Measurements from ENCODE around the gene OCA2. TPM values are rescaled to one million over a fixed set of nuclear protein-coding genes. Genes with fewer than 3 reads are reported as not detected.
A peak's percentile ranks its signal among the peaks of the same experiment; 100 is the strongest.

Gene OCA2
- total RNA-seq, 4 donors from 2014 or later: 7.0 to 53.1 (median 20.4) TPM

GRCh38 chr15:28111543-28111942 lies 12.4 kb upstream of the OCA2 start:
- TF ChIP-seq POLR2A (IDR thresholded peaks at IDR 0.05): no peak
- no peak for TF ChIP-seq CTCF (IDR thresholded peaks at IDR 0.05)
- no peak for TF ChIP-seq EP300 (IDR thresholded peaks at IDR 0.05)
- no peak for TF ChIP-seq POLR2AphosphoS5 (IDR thresholded peaks at IDR 0.05)

GRCh38 chr15:28110481-28110881 lies 11.4 kb upstream of the OCA2 start:
- peaks cover 17% of the 10 kb centered on the region for H3K4me1 ChIP-seq
- H3K9me3 ChIP-seq: no peaks in the 10 kb centered on the region
- H3K27ac ChIP-seq: no peak overlapping the region
- H3K4me3 ChIP-seq: no peak overlapping the region
- DNase-seq (ENCODE audit: low spot score in 2 of 2): peak in 1 of 2 donors; percentile 22
- TF ChIP-seq CTCF (IDR thresholded peaks at IDR 0.05) (no peak), POLR2A (IDR thresholded peaks at IDR 0.05) (no peak), POLR2AphosphoS5 (IDR thresholded peaks at IDR 0.05) (no peak)
- H3K27me3 ChIP-seq: peaks cover 17% of the 10 kb centered on the region
- H3K36me3 ChIP-seq: peaks cover 43% of the 10 kb centered on the region
- WGBS: 55% methylated on average over 7 of the region's 7 CpGs

More at GRCh38 chr15:28111543-28111942, 12.4 kb upstream of the OCA2 start:
- Histone ChIP-seq H3K27me3 (peaks cover 8% of the 10 kb centered on the region), H3K4me1 (peaks cover 13% of the 10 kb centered on the region), H3K36me3 (peaks cover 53% of the 10 kb centered on the region), H3K4me3 (no peak overlapping the region), H3K27ac (no peak overlapping the region), H3K9me3 (no peaks in the 10 kb centered on the region)
- WGBS: 95% methylated on average over 26 of the region's 26 CpGs
- peak in 1 of 2 donors; percentile 40 for DNase-seq (ENCODE audit: low spot score in 2 of 2)

- Histone ChIP-seq H3K27me3 (peaks cover 19% of the 10 kb centered on the region), H3K4me1 (peaks cover 17% of the 10 kb centered on the region), H3K9me3 (no peaks in the 10 kb centered on the region), H3K36me3 (peaks cover 37% of the 10 kb centered on the region), H3K27ac (no peak overlapping the region), H3K4me3 (no peak overlapping the region)
- peak in 1 of 2 donors; percentile 17 for DNase-seq (ENCODE audit: low spot score in 2 of 2)
- WGBS: 83% methylated on average over 25 of the region's 25 CpGs
- TF ChIP-seq EP300 (IDR thresholded peaks at IDR 0.05): no peak
- no peak for TF ChIP-seq CTCF (IDR thresholded peaks at IDR 0.05)
- no peak for TF ChIP-seq POLR2A (IDR thresholded peaks at IDR 0.05)
- no peak for TF ChIP-seq POLR2AphosphoS5 (IDR thresholded peaks at IDR 0.05)
These were observed 10.7 kb upstream of the OCA2 start for GRCh38 chr15:28109626-28110455.

GRCh38 chr15:28107904-28108275 lies 8.8 kb upstream of the OCA2 start:
- 39% methylated on average over 3 of the region's 8 CpGs for WGBS
- no peak for DNase-seq (ENCODE audit: low spot score in 2 of 2)
- H3K4me3 ChIP-seq: peak overlapping the region; percentile 58

More at GRCh38 chr15:28107904-28108275, 8.8 kb upstream of the OCA2 start:
- H3K27ac ChIP-seq: no peak overlapping the region
- peaks cover 17% of the 10 kb centered on the region for H3K4me1 ChIP-seq
- no peak for TF ChIP-seq POLR2AphosphoS5 (IDR thresholded peaks at IDR 0.05)
- TF ChIP-seq POLR2A (IDR thresholded peaks at IDR 0.05): no peak
- TF ChIP-seq CTCF (IDR thresholded peaks at IDR 0.05): no peak
- TF ChIP-seq EP300 (IDR thresholded peaks at IDR 0.05): no peak
- no peaks in the 10 kb centered on the region for H3K9me3 ChIP-seq
- peaks cover 17% of the 10 kb centered on the region for H3K36me3 ChIP-seq
- H3K27me3 ChIP-seq: peaks cover 19% of the 10 kb centered on the region
